HepG2 (cell line): ENCODE measurements around the gene ULK4. TPM values are rescaled to one million over a fixed set of nuclear protein-coding genes. Genes with fewer than 3 reads are reported as not detected.

Source experiments
- ARNTL ChIP-seq: sonication (generic); formaldehyde crosslinking; IDR thresholded peaks from 2 replicates; pipeline ENCODE4 v1.4.0; 2020; ENCODE audit warnings: mild to moderate bottlenecking, missing genetic modification reagents
- CBX1 ChIP-seq: IDR thresholded peaks from one replicate; pipeline ENCODE4 v1.6.1; 2016; ENCODE audit warnings: antibody characterized with exemption, low read depth
- FOXC1 ChIP-seq: sonication (generic); formaldehyde crosslinking; IDR thresholded peaks from 2 replicates; pipeline ENCODE4 v1.8.0; 2022; ENCODE audit warnings: mild to moderate bottlenecking, missing genetic modification reagents, borderline replicate concordance
- FOXK2 ChIP-seq: fragments of 450-650 bp; IDR thresholded peaks from 2 replicates; pipeline ENCODE4 v1.6.1; 2016
- HNRNPK ChIP-seq: fragments of 200-400 bp; formaldehyde crosslinking; IDR thresholded peaks from 2 replicates; pipeline ENCODE4 v1.6.1; 2018; ENCODE audit warnings: low read length, low read depth, moderate library complexity, mild to moderate bottlenecking; ENCODE audit not compliant: poor library complexity, severe bottlenecking
- NCOA5 ChIP-seq: sonication (generic); formaldehyde crosslinking; IDR thresholded peaks from 2 replicates; pipeline ENCODE4 v1.4.0; 2020; ENCODE audit warnings: missing genetic modification reagents
- PRMT3 ChIP-seq: sonication (generic); formaldehyde crosslinking; IDR thresholded peaks from 2 replicates; pipeline ENCODE4 v1.8.1; 2022; ENCODE audit warnings: low read depth, mild to moderate bottlenecking, moderate library complexity, missing genetic modification reagents, borderline replicate concordance
- RORA ChIP-seq: sonication (generic); formaldehyde crosslinking; IDR thresholded peaks from 2 replicates; pipeline ENCODE4 v1.5.0; 2020; ENCODE audit warnings: mild to moderate bottlenecking, missing genetic modification reagents, moderate library complexity
- TOPORS ChIP-seq: sonication (generic); formaldehyde crosslinking; IDR thresholded peaks from 2 replicates; pipeline ENCODE4 v1.8.0; 2023; ENCODE audit warnings: mild to moderate bottlenecking, missing genetic modification reagents
- ZBTB1 ChIP-seq: sonication (generic); formaldehyde crosslinking; IDR thresholded peaks from 2 replicates; pipeline ENCODE4 v1.4.0; 2020; ENCODE audit warnings: missing genetic modification reagents, borderline replicate concordance
- ZNF331 ChIP-seq: sonication (generic); formaldehyde crosslinking; IDR thresholded peaks from 2 replicates; pipeline ENCODE4 v1.4.0; 2020; ENCODE audit warnings: missing genetic modification reagents
- ZNF546 ChIP-seq: sonication (generic); formaldehyde crosslinking; conservative IDR thresholded peaks from 2 replicates; pipeline ENCODE4 v1.8.1; 2023; ENCODE audit warnings: mild to moderate bottlenecking, missing genetic modification reagents
- ZNF616 ChIP-seq: sonication (generic); formaldehyde crosslinking; IDR thresholded peaks from 2 replicates; pipeline ENCODE4 v1.5.0; 2020; ENCODE audit warnings: low read depth, mild to moderate bottlenecking, missing genetic modification reagents
- ZNF780A ChIP-seq: sonication (generic); formaldehyde crosslinking; IDR thresholded peaks from 2 replicates; pipeline ENCODE4 v1.8.0; 2022; ENCODE audit warnings: mild to moderate bottlenecking, missing genetic modification reagents, moderate library complexity
- ZNF83 ChIP-seq: sonication (generic); formaldehyde crosslinking; IDR thresholded peaks from 2 replicates; pipeline ENCODE4 v1.4.0; 2020; ENCODE audit warnings: missing genetic modification reagents, mild to moderate bottlenecking, borderline replicate concordance
- polyA plus RNA-seq, 8 experiments: library from polyadenylated mRNA; depleted of rRNA in 3 of 8; stranded (reverse) in 7 of 8; unstranded in 1 of 8; fragments of >200 nt; fragmentation: Illumina TruSeq in 4 of 8; extraction: Trizol in 4 of 8; gene quantifications; 2 replicates each; pipeline versions ENCODE4 v1.2.1 to v1.2.3, GENCODE V29; 2011 to 2016; ENCODE audit warnings: low read depth in 4 of 8, missing spikeins in 1 of 8, mixed read lengths in 1 of 8; ENCODE audit not compliant: insufficient read depth in 1 of 8
- total RNA-seq, 5 experiments: library from RNA; depleted of rRNA; stranded (reverse); fragments of >200 nt; fragmentation: Illumina TruSeq; extraction: Trizol; gene quantifications; 2 replicates each; pipeline ENCODE4 v1.2.3, GENCODE V29; 2016; ENCODE audit warnings: low read depth in 1 of 5
- TF ChIP-seq, protein P1 (sequence below): sonication (generic); formaldehyde crosslinking; IDR thresholded peaks from 2 replicates; pipeline ENCODE4 v1.8.1; 2023; ENCODE audit warnings: mild to moderate bottlenecking, missing genetic modification reagents
- TF ChIP-seq, protein P2 (sequence below): sonication (generic); formaldehyde crosslinking; conservative IDR thresholded peaks from 2 replicates; pipeline ENCODE4 v1.8.0; 2022; ENCODE audit warnings: missing genetic modification reagents
- TF ChIP-seq, protein P3 (sequence below): sonication (generic); formaldehyde crosslinking; IDR thresholded peaks from 2 replicates; pipeline ENCODE4 v1.5.0; 2020; ENCODE audit warnings: missing genetic modification reagents
- TF ChIP-seq, protein P4 (sequence below): sonication (generic); formaldehyde crosslinking; IDR thresholded peaks from 2 replicates; pipeline ENCODE4 v1.5.1; 2020; ENCODE audit warnings: missing genetic modification reagents, mild to moderate bottlenecking, borderline replicate concordance
- TF ChIP-seq, protein P5 (sequence below): sonication (generic); formaldehyde crosslinking; IDR thresholded peaks from 2 replicates; pipeline ENCODE4 v1.4.0; 2020; ENCODE audit warnings: mild to moderate bottlenecking, missing genetic modification reagents
- TF ChIP-seq, protein P6 (sequence below): sonication (generic); formaldehyde crosslinking; IDR thresholded peaks from 2 replicates; pipeline ENCODE4 v1.4.0; 2020; ENCODE audit warnings: mild to moderate bottlenecking, missing genetic modification reagents

Gene ULK4
- total and polyA plus RNA-seq, 2 of the 13 experiments (the other 11 are each of a cell fraction or from before 2014, with no cell fraction given), result 6.7 to 11.8 TPM

DNA sequence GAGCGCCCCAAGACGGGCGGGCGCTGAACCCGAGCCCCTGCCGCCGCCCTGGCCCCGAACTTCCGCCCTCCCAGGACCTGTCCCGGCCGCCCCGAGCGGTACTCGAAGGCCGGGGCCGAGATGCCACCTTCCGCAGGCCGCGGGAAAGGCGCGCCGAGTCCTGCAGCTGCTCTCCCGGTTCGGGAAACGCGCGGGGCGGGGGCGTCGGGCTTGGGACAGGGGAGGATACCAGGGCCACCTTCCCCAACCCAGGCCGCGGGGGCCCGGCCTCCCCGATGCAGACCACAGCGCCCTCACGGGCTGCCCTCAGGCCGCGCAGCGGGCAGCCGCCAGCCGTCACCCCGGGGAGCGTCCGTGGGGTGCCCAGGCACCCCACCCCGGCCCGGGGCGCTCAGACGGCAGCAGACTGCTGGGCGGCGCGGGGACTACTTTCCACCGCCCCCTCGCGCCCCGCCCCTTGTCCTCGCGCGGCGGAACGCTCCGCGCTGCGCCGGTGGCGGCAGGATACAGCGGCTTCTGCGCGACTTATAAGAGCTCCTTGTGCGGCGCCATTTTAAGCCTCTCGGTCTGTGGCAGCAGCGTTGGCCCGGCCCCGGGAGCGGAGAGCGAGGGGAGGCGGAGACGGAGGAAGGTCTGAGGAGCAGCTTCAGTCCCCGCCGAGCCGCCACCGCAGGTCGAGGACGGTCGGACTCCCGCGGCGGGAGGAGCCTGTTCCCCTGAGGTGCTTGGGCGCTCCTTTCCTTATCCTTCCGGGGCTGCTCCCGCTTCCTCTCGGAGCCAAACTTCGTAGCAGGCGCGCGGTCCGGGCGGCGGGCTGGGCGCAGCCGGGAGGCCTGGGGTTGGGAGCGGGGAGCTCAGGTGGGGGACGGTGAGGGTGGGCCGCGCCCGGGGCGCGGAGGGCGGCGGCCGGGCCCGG is 762.7 kb downstream of the ULK4 start, which contains the start of gene CTNNB1 (continued):
- TF ChIP-seq PRMT3 (CRISPR knock-in tag) (peak; percentile 95), FOXC1 (CRISPR knock-in tag) (peak; percentile 82; the same call in 1 of the 2 replicates), NCOA5 (no peak), FOXK2 (no peak), TOPORS (CRISPR knock-in tag) (peak; percentile 74; the same call in 1 of the 2 replicates), ZNF546 (CRISPR knock-in tag) (peak; percentile 61), ZBTB1 (CRISPR knock-in tag) (0 out of 2 replicates have a peak, but pooled peaks have one; percentile 31), ZNF780A (CRISPR knock-in tag) (no peak), RORA (CRISPR knock-in tag) (no peak), HNRNPK (peak; percentile 79), ZNF83 (0 out of 2 replicates have a peak, but pooled peaks have one; percentile 41), ZNF616 (CRISPR knock-in tag) (peak; percentile 86; the same call in 1 of the 2 replicates), ARNTL (CRISPR knock-in tag) (peak; percentile 78; the same call in 1 of the 2 replicates), ZNF331 (CRISPR knock-in tag) (peak; percentile 94), CBX1 (peak; percentile 90)
- TF ChIP-seq, protein P1, sequence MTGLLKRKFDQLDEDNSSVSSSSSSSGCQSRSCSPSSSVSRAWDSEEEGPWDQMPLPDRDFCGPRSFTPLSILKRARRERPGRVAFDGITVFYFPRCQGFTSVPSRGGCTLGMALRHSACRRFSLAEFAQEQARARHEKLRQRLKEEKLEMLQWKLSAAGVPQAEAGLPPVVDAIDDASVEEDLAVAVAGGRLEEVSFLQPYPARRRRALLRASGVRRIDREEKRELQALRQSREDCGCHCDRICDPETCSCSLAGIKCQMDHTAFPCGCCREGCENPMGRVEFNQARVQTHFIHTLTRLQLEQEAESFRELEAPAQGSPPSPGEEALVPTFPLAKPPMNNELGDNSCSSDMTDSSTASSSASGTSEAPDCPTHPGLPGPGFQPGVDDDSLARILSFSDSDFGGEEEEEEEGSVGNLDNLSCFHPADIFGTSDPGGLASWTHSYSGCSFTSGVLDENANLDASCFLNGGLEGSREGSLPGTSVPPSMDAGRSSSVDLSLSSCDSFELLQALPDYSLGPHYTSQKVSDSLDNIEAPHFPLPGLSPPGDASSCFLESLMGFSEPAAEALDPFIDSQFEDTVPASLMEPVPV (CRISPR knock-in tag), result no peak
- TF ChIP-seq, protein P2, sequence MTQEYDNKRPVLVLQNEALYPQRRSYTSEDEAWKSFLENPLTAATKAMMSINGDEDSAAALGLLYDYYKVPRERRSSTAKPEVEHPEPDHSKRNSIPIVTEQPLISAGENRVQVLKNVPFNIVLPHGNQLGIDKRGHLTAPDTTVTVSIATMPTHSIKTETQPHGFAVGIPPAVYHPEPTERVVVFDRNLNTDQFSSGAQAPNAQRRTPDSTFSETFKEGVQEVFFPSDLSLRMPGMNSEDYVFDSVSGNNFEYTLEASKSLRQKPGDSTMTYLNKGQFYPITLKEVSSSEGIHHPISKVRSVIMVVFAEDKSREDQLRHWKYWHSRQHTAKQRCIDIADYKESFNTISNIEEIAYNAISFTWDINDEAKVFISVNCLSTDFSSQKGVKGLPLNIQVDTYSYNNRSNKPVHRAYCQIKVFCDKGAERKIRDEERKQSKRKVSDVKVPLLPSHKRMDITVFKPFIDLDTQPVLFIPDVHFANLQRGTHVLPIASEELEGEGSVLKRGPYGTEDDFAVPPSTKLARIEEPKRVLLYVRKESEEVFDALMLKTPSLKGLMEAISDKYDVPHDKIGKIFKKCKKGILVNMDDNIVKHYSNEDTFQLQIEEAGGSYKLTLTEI (CRISPR knock-in tag), result no peak
- TF ChIP-seq, protein P3, sequence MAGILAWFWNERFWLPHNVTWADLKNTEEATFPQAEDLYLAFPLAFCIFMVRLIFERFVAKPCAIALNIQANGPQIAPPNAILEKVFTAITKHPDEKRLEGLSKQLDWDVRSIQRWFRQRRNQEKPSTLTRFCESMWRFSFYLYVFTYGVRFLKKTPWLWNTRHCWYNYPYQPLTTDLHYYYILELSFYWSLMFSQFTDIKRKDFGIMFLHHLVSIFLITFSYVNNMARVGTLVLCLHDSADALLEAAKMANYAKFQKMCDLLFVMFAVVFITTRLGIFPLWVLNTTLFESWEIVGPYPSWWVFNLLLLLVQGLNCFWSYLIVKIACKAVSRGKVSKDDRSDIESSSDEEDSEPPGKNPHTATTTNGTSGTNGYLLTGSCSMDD (CRISPR knock-in tag), result no peak
- TF ChIP-seq, protein P4, sequence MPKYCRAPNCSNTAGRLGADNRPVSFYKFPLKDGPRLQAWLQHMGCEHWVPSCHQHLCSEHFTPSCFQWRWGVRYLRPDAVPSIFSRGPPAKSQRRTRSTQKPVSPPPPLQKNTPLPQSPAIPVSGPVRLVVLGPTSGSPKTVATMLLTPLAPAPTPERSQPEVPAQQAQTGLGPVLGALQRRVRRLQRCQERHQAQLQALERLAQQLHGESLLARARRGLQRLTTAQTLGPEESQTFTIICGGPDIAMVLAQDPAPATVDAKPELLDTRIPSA (CRISPR knock-in tag), result peak; percentile 29
- TF ChIP-seq, protein P5, sequence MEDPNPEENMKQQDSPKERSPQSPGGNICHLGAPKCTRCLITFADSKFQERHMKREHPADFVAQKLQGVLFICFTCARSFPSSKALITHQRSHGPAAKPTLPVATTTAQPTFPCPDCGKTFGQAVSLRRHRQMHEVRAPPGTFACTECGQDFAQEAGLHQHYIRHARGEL (CRISPR knock-in tag), result no peak
- TF ChIP-seq, protein P6, sequence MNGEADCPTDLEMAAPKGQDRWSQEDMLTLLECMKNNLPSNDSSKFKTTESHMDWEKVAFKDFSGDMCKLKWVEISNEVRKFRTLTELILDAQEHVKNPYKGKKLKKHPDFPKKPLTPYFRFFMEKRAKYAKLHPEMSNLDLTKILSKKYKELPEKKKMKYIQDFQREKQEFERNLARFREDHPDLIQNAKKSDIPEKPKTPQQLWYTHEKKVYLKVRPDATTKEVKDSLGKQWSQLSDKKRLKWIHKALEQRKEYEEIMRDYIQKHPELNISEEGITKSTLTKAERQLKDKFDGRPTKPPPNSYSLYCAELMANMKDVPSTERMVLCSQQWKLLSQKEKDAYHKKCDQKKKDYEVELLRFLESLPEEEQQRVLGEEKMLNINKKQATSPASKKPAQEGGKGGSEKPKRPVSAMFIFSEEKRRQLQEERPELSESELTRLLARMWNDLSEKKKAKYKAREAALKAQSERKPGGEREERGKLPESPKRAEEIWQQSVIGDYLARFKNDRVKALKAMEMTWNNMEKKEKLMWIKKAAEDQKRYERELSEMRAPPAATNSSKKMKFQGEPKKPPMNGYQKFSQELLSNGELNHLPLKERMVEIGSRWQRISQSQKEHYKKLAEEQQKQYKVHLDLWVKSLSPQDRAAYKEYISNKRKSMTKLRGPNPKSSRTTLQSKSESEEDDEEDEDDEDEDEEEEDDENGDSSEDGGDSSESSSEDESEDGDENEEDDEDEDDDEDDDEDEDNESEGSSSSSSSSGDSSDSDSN (CRISPR knock-in tag), result peak; percentile 95
